Fibroblast of villous mesenchyme (primary cell): ENCODE results near the gene SORCS3. TPM values are rescaled to one million over a fixed set of nuclear protein-coding genes. Genes with fewer than 3 reads are reported as not detected.

ENCODE experiments used
- DNase-seq: peaks from one replicate; pipeline ENCODE4 v3.0.0-alpha.2; 2010; ENCODE audit warnings: low read depth
- H3K4me3 ChIP-seq: 2 replicates; pipeline ENCODE4 v1.5.1; 2011; ENCODE audit warnings: low read depth, mild to moderate bottlenecking, low read length
- total RNA-seq: library from RNA; depleted of rRNA; stranded (reverse); fragments of >200 nt; gene quantifications from 2 replicates; pipeline ENCODE4 v1.2.3, GENCODE V29; 2012
- TF ChIP-seq, protein P1 (sequence below): IDR thresholded peaks from 2 replicates; pipeline ENCODE4 v1.5.1; 2012; ENCODE audit warnings: low read depth, mild to moderate bottlenecking, low read length; ENCODE audit not compliant: insufficient read depth

The SORCS3 gene
- total RNA-seq, 1 donor: not detected

DNA sequence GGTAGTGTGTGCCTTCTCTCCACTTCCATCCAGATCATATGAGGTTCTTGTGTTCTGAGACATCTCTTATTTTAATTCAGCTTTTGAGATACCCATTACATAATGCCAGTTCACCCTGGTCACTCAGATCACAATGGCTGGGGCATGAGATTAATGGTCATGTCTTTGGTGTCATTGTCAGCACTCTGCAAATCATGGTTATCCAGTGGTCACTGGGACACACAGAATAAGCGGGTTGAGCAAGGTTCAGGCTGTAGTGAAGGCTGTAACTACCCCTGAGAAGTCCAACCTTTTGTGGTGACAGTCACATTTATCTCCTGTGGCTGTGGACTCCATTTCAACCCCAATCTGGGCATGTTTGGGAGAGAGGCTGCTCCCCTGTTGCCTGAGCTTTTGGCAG, 35.8 kb downstream of the SORCS3 start:
- H3K4me3 ChIP-seq: no peak overlapping the region
- TF ChIP-seq, protein P1, sequence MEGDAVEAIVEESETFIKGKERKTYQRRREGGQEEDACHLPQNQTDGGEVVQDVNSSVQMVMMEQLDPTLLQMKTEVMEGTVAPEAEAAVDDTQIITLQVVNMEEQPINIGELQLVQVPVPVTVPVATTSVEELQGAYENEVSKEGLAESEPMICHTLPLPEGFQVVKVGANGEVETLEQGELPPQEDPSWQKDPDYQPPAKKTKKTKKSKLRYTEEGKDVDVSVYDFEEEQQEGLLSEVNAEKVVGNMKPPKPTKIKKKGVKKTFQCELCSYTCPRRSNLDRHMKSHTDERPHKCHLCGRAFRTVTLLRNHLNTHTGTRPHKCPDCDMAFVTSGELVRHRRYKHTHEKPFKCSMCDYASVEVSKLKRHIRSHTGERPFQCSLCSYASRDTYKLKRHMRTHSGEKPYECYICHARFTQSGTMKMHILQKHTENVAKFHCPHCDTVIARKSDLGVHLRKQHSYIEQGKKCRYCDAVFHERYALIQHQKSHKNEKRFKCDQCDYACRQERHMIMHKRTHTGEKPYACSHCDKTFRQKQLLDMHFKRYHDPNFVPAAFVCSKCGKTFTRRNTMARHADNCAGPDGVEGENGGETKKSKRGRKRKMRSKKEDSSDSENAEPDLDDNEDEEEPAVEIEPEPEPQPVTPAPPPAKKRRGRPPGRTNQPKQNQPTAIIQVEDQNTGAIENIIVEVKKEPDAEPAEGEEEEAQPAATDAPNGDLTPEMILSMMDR: no peak
- DNase-seq: no peak

DNA sequence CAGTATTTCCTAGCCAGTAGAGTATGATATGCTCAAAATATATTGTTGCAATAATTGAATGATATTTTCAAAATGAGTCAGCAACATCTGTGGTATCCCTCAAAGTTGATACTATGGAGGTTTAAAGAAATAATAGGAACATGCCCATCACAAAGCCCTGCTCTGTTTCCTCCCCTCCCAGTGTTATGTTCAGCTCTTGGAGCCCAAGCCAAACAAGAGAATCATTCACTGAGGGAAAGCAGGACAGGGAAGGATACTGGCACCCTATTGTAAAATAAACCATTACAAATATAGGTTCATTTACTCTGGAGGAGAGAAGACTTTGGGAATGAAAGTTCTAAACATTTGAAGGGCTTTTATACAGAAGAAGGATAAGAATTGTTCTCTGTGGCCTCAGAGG, 37.6 kb downstream of the SORCS3 start:
- H3K4me3 ChIP-seq: no peak overlapping the region
- DNase-seq: no peak
- TF ChIP-seq, protein P1: no peak

DNA sequence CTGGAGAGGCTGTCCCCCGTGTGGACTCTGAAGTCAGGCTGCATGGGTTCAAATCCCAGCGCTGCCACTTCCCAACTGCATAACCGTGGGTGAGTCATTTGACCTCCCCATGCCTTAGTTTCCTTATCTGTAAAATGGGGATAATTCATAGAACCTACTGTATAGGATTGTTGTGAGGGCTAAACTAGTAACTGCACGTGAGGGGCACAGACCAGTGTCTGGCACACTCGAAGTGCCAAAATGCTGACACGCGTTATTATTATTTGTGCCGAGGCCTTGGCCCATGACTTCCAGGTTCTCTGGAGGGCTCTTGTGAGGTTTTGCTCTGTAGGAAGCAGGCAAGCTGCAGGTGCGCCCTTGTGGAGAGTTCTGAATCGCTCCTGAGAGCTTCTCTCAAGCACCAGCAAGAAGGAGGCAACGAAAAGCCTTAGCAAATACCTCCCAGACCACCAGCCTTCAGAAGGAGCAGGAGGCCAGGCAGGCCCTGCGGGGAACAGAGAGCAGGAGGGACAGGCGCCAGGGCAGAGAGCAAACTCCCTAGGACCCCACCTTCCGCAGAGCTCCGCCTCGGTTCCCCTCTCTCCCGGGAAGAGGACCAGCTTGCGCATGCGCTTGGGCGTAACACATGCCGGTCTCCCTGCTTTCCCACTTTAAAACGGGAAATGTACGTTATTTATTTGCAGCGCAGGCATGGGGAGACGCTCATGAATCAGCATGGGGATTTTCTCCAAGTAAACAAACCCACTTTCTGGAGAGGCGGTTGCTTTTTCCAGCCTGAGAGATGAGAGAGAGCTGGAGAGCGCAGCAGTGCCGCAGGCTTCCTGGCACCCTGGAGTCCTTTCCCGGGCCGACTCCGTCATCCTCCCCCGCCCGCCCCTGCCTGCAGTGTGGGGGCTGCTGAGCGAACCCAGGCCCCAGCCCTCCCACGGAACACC, 39.6 kb downstream of the SORCS3 start:
- no peak for DNase-seq
- no peak overlapping the region for H3K4me3 ChIP-seq
- TF ChIP-seq, protein P1: no peak

DNA sequence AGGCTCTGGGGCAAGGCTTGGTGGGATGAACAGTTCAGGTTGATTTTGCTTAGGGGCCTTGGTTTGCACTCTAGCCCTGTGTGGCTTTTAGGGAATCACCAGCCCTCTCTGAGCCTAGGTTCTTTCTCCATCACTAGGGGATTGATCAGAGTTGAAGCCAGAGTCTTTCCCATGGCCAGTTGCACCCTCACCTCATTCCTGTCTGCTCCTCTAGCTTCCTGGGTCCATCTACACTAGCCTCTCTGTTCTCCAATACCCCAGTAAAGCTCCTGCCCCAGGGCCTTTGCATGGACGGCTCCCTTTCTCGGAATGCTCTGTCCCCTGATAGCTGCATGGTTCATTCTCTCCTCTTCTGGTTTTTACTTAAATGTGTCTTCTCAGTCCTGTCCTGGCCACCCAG, 40.4 kb downstream of the SORCS3 start:
- no peak overlapping the region for H3K4me3 ChIP-seq
- no peak for DNase-seq
- TF ChIP-seq, protein P1: no peak

DNA sequence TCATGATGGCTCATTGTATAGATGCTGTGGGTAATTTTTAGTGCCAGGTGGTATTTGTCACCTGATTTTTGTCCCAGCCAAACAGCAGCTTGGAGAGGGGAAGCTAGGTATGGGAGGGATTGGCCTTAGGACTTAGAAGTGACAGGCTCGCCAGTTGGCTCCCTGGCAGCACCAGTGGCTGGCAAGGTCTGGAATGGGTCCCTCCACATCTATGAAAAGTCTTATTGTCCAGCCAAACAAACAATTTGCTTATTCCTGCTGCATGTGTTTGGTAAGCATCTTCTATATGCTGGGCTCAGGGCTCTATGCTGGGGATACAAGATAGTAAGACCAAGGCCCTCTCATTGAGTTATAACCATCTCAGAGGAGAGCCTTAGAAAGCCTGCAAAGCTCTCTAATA, 42.5 kb downstream of the SORCS3 start:
- no peak for DNase-seq
- TF ChIP-seq, protein P1: no peak
- H3K4me3 ChIP-seq: no peak overlapping the region

DNA sequence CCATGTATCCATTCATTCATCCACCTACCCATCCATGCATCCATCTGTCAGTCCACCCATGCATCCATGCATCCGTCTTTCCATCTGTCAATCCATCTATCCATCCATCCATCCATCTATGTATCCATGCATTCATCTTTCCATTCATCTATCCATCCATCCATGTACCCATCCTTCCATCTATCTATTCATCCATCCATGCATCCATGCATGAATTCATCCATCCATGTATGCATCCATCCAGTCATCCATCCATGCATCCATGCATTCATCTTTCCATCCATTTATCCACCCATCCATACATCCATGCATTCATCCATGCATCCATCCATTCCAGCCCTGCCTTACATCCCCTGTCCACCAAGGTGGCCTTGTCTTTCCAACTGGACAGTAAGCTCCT, 45.7 kb downstream of the SORCS3 start:
- no peak for DNase-seq
- TF ChIP-seq, protein P1: no peak
- H3K4me3 ChIP-seq: no peak overlapping the region
